MCF 10A (cell line): ENCODE measurements around the gene RAD18. TPM values are rescaled to one million over a fixed set of nuclear protein-coding genes. Genes with fewer than 3 reads are reported as not detected.

Experiments used
- BruUV-seq: library from RNA; stranded (reverse); fragments of 400-500 nt; replicated peaks from 2 replicates; lab custom pipeline; 2021; lab: Mats Ljungman, UMichigan
- CTCF ChIA-PET: fragments of 300-600 bp; sonication (Branson Sonifier 250); formaldehyde crosslinking; extraction: SDS; loops from one replicate; lab custom pipeline; 2021; ENCODE audit warnings: antibody characterized with exemption, inconsistent platforms; lab: Yijun Ruan, JAX
- POLR2A ChIA-PET: fragments of 300-600, 350-650 bp; sonication (Branson Sonifier 250); formaldehyde crosslinking; extraction: SDS; loops from one replicate; lab custom pipeline; 2020; ENCODE audit warnings: antibody characterized with exemption, inconsistent platforms; lab: Yijun Ruan, JAX
- DNase-seq: peaks from one replicate; pipeline ENCODE4 v3.0.0-alpha.2; 2018; ENCODE audit not compliant: unreplicated experiment
- H3K27ac Mint-ChIP-seq: one replicate; pipeline ENCODE4 v1.8.0; 2022; ENCODE audit warnings: mild to moderate bottlenecking, low read depth, mixed read lengths; ENCODE audit not compliant: unreplicated experiment
- H3K27me3 Mint-ChIP-seq: one replicate; pipeline ENCODE4 v1.8.0; 2022; ENCODE audit warnings: mixed read lengths; ENCODE audit not compliant: insufficient read depth, unreplicated experiment
- H3K36me3 Mint-ChIP-seq: one replicate; pipeline ENCODE4 v1.8.0; 2022; ENCODE audit warnings: mild to moderate bottlenecking, moderate library complexity, mixed read lengths; ENCODE audit not compliant: insufficient read depth, unreplicated experiment
- H3K4me1 Mint-ChIP-seq: one replicate; pipeline ENCODE4 v1.8.0; 2022; ENCODE audit warnings: mixed read lengths; ENCODE audit not compliant: insufficient read depth, unreplicated experiment
- H3K4me3 Mint-ChIP-seq: one replicate; pipeline ENCODE4 v1.8.0; 2022; ENCODE audit warnings: mild to moderate bottlenecking, moderate library complexity, mixed read lengths; ENCODE audit not compliant: unreplicated experiment
- H3K9me3 Mint-ChIP-seq: one replicate; pipeline ENCODE4 v1.8.0; 2022; ENCODE audit warnings: mixed read lengths; ENCODE audit not compliant: unreplicated experiment
- CTCF ChIP-seq: fragments of 200-600 bp; IDR thresholded peaks from one replicate; pipeline ENCODE4 v1.8.0; 2022; ENCODE audit warnings: antibody characterized with exemption, mild to moderate bottlenecking; ENCODE audit not compliant: unreplicated experiment
- intact Hi-C: fragments of 100-400 bp; cut with micrococcal nuclease; formaldehyde crosslinking; loops from 2 replicates; pipeline ENCODE4 v1.14.1; 2022
- total RNA-seq: library from RNA; stranded (reverse); gene quantifications from 2 replicates; pipeline ENCODE4 v1.2.3, GENCODE V29; 2022

Gene RAD18
- total RNA-seq, 1 experiment from 2014 or later = 29.1 TPM

GRCh38 chr3:8938021-8938420, 25.3 kb downstream of the RAD18 start:
- H3K36me3 Mint-ChIP-seq = peaks cover under 1% of the 10 kb centered on the region
- intact Hi-C loops = loop anchor here (5.0 kb wide), 1 partner anchor 276 kb away; no protein-coding TSS in a partner anchor
- peak; percentile 35 for TF ChIP-seq CTCF
- CTCF ChIA-PET = interaction anchor here (0.7 to 2.9 kb wide), 6 partner anchors 9 to 243 kb away, joined by 3 to 8 read pairs (median 4); no protein-coding TSS in a partner anchor
- peaks cover 6% of the 10 kb centered on the region for H3K9me3 Mint-ChIP-seq
- peak overlapping the region; percentile 84 for H3K27ac Mint-ChIP-seq
- peak; percentile 49 for DNase-seq
- no peak overlapping the region for H3K4me3 Mint-ChIP-seq
- POLR2A ChIA-PET = interaction anchor here (0.6 to 1.5 kb wide), 2 partner anchors 9 to 27 kb away, joined by 3 read pairs; no protein-coding TSS in a partner anchor
- no TSS peak for BruUV-seq
- no peaks in the 10 kb centered on the region for H3K27me3 Mint-ChIP-seq
- H3K4me1 Mint-ChIP-seq = peaks cover 27% of the 10 kb centered on the region

GRCh38 chr3:8937064-8938020, 25.9 kb downstream of the RAD18 start:
- no peaks in the 10 kb centered on the region for H3K36me3 Mint-ChIP-seq
- ChIA-PET CTCF (interaction anchor here (1.9 to 2.9 kb wide), 3 partner anchors 8 to 168 kb away, joined by 8 to 10 read pairs (median 8); partner anchors contain the start of gene OXTR), POLR2A (interaction anchor here (0.6 to 1.5 kb wide), 3 partner anchors 9 to 28 kb away, joined by 3 to 6 read pairs (median 3); partner anchors contain the start of gene RAD18)
- H3K27ac Mint-ChIP-seq = peak overlapping the region; percentile 84
- no TSS peak for BruUV-seq
- intact Hi-C loops = loop anchor here (1.0 to 5.0 kb wide), 2 partner anchors 168 to 275 kb away; partner anchors contain the start of gene OXTR
- no peaks in the 10 kb centered on the region for H3K27me3 Mint-ChIP-seq
- no peaks in the 10 kb centered on the region for H3K9me3 Mint-ChIP-seq
- TF ChIP-seq CTCF = no peak
- H3K4me3 Mint-ChIP-seq = peak overlapping the region; percentile 39
- peaks cover 27% of the 10 kb centered on the region for H3K4me1 Mint-ChIP-seq
- peak; percentile 42 for DNase-seq

GRCh38 chr3:8932507-8932906, 30.8 kb downstream of the RAD18 start:
- intact Hi-C loops = no loop called here
- no TSS peak for BruUV-seq
- Mint-ChIP-seq H3K9me3 (no peaks in the 10 kb centered on the region), H3K36me3 (no peaks in the 10 kb centered on the region), H3K27me3 (no peaks in the 10 kb centered on the region), H3K27ac (no peak overlapping the region), H3K4me3 (no peak overlapping the region), H3K4me1 (peaks cover 13% of the 10 kb centered on the region)
- ChIA-PET POLR2A (no interaction called here), CTCF (no interaction called here)
- no peak for TF ChIP-seq CTCF
- no peak for DNase-seq

GRCh38 chr3:8931342-8931741, 31.9 kb downstream of the RAD18 start:
- Mint-ChIP-seq H3K27ac (no peak overlapping the region), H3K27me3 (no peaks in the 10 kb centered on the region), H3K4me3 (no peak overlapping the region), H3K36me3 (no peaks in the 10 kb centered on the region), H3K4me1 (peaks cover 5% of the 10 kb centered on the region), H3K9me3 (no peaks in the 10 kb centered on the region)
- CTCF ChIA-PET = no interaction called here
- POLR2A ChIA-PET = no interaction called here
- no peak for DNase-seq
- intact Hi-C loops = no loop called here
- no peak for TF ChIP-seq CTCF
- no TSS peak for BruUV-seq
